ENCODE measurements around the gene RNF166. TPM values are rescaled to one million over a fixed set of nuclear protein-coding genes. Genes with fewer than 3 reads are reported as not detected.

RNF166 gene
- total RNA-seq, 1 donor from 2014 or later, result 14.2 TPM

DNA sequence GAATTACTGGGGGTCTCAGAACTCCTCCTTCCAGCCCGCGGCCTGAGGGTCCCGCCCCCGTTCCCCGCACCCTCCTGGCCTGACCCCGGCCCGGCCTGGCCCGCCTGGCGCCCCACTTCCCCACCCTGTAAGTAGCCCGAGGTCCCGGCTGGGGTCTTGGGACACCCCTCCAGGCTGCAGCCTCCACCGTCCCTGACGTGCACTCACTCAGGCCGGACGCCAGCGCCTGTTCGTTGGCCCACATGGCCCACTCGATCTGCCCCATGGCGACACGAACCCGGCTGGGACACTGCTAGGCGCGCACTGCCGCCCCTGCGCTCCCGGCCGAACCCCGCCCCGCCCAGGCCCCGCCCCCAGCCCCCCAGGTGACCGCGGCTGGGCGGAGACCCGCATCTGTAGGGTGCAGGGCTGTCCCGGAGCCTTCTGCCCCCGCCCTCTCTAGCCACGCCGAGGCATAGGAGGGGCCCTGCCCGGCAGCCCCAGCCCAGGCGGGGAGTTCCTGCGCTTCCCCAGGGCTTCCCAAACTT lies 55.4 kb downstream of the RNF166 start, which contains the start of gene CYBA:
Gene CYBA (minus strand): TSS at position 305 of the 527 bp plus-strand sequence. CDS start 40 bp downstream, at position 265.
- Histone ChIP-seq H3K27ac (replicated peaks) (peak within 1 kb of the TSS; percentile 84), H3K9me3 (replicated peaks) (no peaks in the 10 kb centered on the region), H3K4me1 (peaks cover 30% of the 10 kb centered on the region), H3K27me3 (ENCODE audit: low read depth) (no peaks in the 10 kb centered on the region), H3K36me3 (peaks cover 23% of the 10 kb centered on the region), H3K4me3 (peak within 1 kb of the TSS; percentile 89)
- DNase-seq, result peak; percentile 82
- intact Hi-C loops (cut with micrococcal nuclease), result no loop called here
- TF ChIP-seq, protein P1, sequence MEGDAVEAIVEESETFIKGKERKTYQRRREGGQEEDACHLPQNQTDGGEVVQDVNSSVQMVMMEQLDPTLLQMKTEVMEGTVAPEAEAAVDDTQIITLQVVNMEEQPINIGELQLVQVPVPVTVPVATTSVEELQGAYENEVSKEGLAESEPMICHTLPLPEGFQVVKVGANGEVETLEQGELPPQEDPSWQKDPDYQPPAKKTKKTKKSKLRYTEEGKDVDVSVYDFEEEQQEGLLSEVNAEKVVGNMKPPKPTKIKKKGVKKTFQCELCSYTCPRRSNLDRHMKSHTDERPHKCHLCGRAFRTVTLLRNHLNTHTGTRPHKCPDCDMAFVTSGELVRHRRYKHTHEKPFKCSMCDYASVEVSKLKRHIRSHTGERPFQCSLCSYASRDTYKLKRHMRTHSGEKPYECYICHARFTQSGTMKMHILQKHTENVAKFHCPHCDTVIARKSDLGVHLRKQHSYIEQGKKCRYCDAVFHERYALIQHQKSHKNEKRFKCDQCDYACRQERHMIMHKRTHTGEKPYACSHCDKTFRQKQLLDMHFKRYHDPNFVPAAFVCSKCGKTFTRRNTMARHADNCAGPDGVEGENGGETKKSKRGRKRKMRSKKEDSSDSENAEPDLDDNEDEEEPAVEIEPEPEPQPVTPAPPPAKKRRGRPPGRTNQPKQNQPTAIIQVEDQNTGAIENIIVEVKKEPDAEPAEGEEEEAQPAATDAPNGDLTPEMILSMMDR (IDR thresholded peaks at IDR 0.05; ENCODE audit: borderline replicate concordance), result no peak

DNA sequence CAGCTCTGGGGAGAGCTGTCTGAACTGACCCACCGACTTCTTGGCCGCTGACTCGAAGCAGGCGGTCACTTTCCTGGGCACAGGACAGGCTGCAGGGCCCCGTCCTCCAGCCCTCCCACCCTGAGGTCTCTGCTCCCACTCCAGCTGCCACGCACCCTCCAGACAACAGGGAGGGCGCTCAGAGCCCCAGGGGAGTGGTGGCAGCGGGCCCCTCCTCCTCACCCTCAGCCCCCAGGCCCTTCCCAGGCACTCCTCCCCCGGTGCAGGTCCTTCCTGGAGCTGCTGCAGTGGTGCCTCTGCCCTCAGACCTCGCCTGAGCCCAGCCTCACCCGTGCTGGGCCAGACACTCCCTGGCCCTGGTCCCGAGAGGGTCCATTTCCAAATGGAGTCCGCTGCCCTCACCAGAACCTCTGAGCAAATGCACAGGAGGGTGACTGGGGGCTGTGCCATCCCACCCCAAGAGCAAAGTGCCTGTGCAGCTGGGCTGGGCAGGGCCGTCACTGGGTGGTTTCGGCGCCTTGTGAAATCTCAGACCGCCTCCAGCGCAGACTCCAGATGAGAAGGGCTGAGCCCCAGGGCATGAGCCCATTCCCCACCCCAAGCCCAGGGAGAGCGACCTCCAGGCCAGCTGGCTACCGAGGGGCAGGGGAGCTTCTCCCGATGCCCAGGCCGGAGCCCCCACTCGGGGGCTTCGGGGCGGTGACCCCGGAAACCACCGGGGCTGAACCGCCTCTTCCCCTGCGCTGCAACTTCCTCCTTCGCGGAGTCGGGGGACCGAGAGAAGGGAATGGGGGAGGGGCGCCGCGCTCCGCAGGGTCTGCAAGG lies 56.1 kb downstream of the RNF166 start:
- peak; percentile 47 for DNase-seq
- Histone ChIP-seq H3K27ac (replicated peaks) (peak overlapping the region; percentile 84), H3K9me3 (replicated peaks) (no peaks in the 10 kb centered on the region), H3K4me1 (peaks cover 30% of the 10 kb centered on the region), H3K36me3 (peaks cover 17% of the 10 kb centered on the region), H3K27me3 (ENCODE audit: low read depth) (no peaks in the 10 kb centered on the region), H3K4me3 (peak overlapping the region; percentile 89)
- TF ChIP-seq, protein P1 (IDR thresholded peaks at IDR 0.05; ENCODE audit: borderline replicate concordance), result no peak
- intact Hi-C loops (cut with micrococcal nuclease), result no loop called here

DNA sequence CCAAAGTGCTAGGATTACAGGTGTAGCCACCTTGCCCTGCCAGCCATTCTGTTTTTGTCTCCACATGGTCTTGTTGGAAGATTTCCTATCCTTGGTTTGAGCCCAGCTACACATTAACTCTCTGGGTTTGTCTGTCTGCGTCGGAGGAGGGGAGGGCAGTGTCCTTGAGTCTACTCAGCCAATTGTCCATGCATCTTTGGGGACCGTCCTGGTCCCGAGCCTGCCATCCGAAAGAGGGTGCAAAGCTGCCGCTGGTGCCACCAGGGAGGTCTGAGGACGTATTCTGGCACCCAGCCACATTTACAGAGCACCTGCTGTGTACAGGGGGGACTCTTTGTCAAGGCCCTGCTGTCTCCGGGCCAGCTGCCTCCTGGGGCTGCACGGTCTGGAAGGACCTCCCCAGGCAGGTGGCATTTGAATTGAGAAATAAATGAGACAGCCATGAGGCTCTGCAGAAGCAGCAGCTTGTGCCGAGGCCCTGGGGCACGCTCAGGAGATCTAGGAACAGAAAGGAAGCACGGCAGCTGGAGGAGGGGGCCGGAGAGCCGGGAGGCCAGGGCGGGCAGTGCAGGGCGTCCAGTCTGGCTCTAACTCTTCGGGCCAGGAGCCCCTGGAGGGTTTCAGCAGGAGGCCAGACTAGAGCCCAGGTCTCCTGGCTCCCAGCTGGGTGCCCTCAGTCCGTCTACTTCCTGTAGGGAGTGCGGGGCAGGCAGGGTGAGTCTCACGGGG lies 56.8 kb downstream of the RNF166 start:
- no peak for DNase-seq
- intact Hi-C loops (cut with micrococcal nuclease), result no loop called here
- Histone ChIP-seq H3K4me3 (peak overlapping the region; percentile 89), H3K4me1 (peaks cover 30% of the 10 kb centered on the region), H3K9me3 (replicated peaks) (no peaks in the 10 kb centered on the region), H3K36me3 (peaks cover 9% of the 10 kb centered on the region), H3K27ac (replicated peaks) (peak overlapping the region; percentile 84), H3K27me3 (ENCODE audit: low read depth) (no peaks in the 10 kb centered on the region)
- TF ChIP-seq, protein P1 (IDR thresholded peaks at IDR 0.05; ENCODE audit: borderline replicate concordance), result no peak

DNA sequence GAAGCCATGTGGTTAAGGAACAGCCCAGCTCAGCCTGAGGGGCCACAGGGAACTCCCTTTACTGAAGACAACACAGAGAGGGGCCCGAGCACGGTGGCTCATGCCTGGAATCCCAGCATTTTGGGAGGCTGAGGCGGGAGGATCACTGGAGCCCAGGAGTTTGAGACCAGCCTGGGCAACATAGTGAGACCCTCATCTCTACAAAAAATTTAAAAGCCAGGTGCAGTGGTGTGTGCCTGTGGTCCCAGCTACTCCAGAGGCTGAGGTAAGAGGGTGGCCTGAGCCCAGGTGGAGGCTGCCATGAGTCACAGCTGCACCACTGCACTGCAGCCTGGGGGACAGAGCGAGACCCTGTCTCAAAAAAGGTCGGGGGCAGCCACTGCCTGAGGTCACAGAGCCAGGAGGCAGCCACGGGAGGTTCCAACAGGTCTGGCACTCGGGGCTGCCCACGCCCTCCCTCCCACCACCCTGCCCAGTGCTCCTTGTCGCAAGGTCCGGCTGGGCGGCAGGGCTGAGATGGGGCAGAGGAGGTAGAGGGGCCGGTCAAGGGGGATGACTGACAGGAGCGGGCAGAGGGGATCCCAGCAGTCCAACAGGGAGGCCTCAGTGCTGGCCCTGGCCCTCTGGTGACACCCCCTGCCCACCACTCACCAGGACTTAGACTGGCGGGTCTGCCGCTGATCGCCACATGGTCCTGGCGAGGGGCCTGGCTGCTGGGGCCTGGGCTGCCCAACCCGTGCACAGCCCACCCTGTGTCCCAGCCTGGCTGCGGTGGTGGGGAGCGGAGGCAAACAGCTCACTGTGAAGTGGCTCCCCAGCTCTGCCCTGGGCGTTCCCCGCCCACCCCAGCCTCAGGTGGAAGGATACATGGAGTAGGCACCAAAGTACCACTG lies 58.8 kb downstream of the RNF166 start:
- peaks cover 30% of the 10 kb centered on the region for H3K4me1 ChIP-seq
- intact Hi-C loops (cut with micrococcal nuclease), result no loop called here
- H3K27ac ChIP-seq (replicated peaks), result no peak overlapping the region
- no peaks in the 10 kb centered on the region for H3K27me3 ChIP-seq (ENCODE audit: low read depth)
- no peak for DNase-seq
- TF ChIP-seq, protein P1 (IDR thresholded peaks at IDR 0.05; ENCODE audit: borderline replicate concordance), result no peak
- no peaks in the 10 kb centered on the region for H3K9me3 ChIP-seq (replicated peaks)
- H3K36me3 ChIP-seq, result no peaks in the 10 kb centered on the region
- H3K4me3 ChIP-seq, result no peak overlapping the region

Small RNAs within 50 kb of the gene (microRNA-seq; reads per million reads assigned to microRNA genes)
- gene MIR4722, result not detected

Other genes starting within 250 kb of the RNF166 start
- 21.3 TPM for gene ZC3H18, start 136.0 kb downstream of the RNF166 start, total RNA-seq
- gene IL17C, start 67.8 kb downstream of the RNF166 start, total RNA-seq, result not detected
- gene CYBA, start 55.4 kb downstream of the RNF166 start, total RNA-seq, result 42.6 TPM
- gene MVD, start 43.3 kb downstream of the RNF166 start, total RNA-seq, result 25.3 TPM
- gene SNAI3, start 19.9 kb downstream of the RNF166 start, total RNA-seq, result 3.1 TPM
- 13.1 TPM for gene CTU2, start 95 bp upstream of the RNF166 start, total RNA-seq
- 17.1 TPM for gene PIEZO1, start 78.8 kb upstream of the RNF166 start, total RNA-seq
- gene CDT1, start 97.4 kb upstream of the RNF166 start, total RNA-seq, result 0.63 TPM
- gene APRT, start 105.5 kb upstream of the RNF166 start, total RNA-seq, result 39.2 TPM
- gene GALNS, start 150.5 kb upstream of the RNF166 start, total RNA-seq, result 15.5 TPM
- gene TRAPPC2L, start 150.7 kb upstream of the RNF166 start, total RNA-seq, result 52.7 TPM
- not detected for gene PABPN1L, start 160.3 kb upstream of the RNF166 start, total RNA-seq

Data from left ventricle myocardium inferior (tissue), 1 donor.